GM12865 (cell line): ENCODE data around the gene CHID1.

Experiments used
- DNase-seq: peaks from one replicate; pipeline ENCODE4 v3.0.0; 2010; ENCODE audit warnings: low read depth
- H3K4me3 ChIP-seq: 2 replicates; pipeline ENCODE4 v1.5.1; 2011; ENCODE audit warnings: mild to moderate bottlenecking, low read depth, low read length, control low read depth
- CTCF ChIP-seq: IDR thresholded peaks from 2 replicates; pipeline ENCODE4 v1.5.1; 2011; ENCODE audit warnings: low read length, control low read depth, low read depth, inconsistent platforms; ENCODE audit not compliant: insufficient read depth; ENCODE audit errors: missing control alignments

Gene CHID1

GRCh38 chr11:833114-833791 is 77.4 kb downstream of the CHID1 start:
- peak overlapping the region; percentile 61 for H3K4me3 ChIP-seq
- TF ChIP-seq CTCF, result no peak
- no peak for DNase-seq

- no peak for TF ChIP-seq CTCF
- H3K4me3 ChIP-seq, result peak within 1 kb of the TSS; percentile 61
- peak; percentile 68 for DNase-seq
Observed at GRCh38 chr11:832529-833113, 78.0 kb downstream of the CHID1 start, which contains the start of gene CD151. Gene CD151, plus strand, starts transcription at chr11:832952. Its CDS starts 3,118 bp downstream, at chr11:836070.

- no peak for TF ChIP-seq CTCF
- peak overlapping the region; percentile 43 for H3K4me3 ChIP-seq
- DNase-seq, result no peak
Observed at GRCh38 chr11:831961-832528, 78.6 kb downstream of the CHID1 start.

GRCh38 chr11:831118-831864 is 79.3 kb downstream of the CHID1 start:
- H3K4me3 ChIP-seq, result no peak overlapping the region
- TF ChIP-seq CTCF, result no peak
- DNase-seq, result no peak

- no peak for TF ChIP-seq CTCF
- peak overlapping the region; percentile 16; the same call in 1 of the 2 replicates for H3K4me3 ChIP-seq
- DNase-seq, result peak; percentile 66
Observed at GRCh38 chr11:830295-831117, 80.1 kb downstream of the CHID1 start.

- TF ChIP-seq CTCF, result no peak
- no peak for DNase-seq
- H3K4me3 ChIP-seq, result peak overlapping the region; percentile 16; the same call in 1 of the 2 replicates
Observed at GRCh38 chr11:829847-830294, 80.7 kb downstream of the CHID1 start.
